H1 (cell line): ENCODE measurements around the gene PSMB3. TPM values are rescaled to one million over a fixed set of nuclear protein-coding genes. Genes with fewer than 3 reads are reported as not detected.

Source experiments
- CTCF ChIA-PET: fragments of 300-600 bp; sonication (Branson Sonifier 250); formaldehyde crosslinking; loops from one replicate; lab custom pipeline; 2021; ENCODE audit not compliant: partially characterized antibody; lab: Charles Lee
- POLR2A ChIA-PET: fragments of 300-600 bp; sonication (Branson Sonifier 250); formaldehyde crosslinking; loops from one replicate; lab custom pipeline; 2021; ENCODE audit warnings: inconsistent platforms; ENCODE audit not compliant: partially characterized antibody; lab: Charles Lee
- DNase-seq, 2 experiments: peaks; one replicate each; pipeline versions ENCODE4 v3.0.0 to v3.0.0-alpha.2; 2010 to 2022; ENCODE audit warnings: low spot score in 2 of 2, low read depth in 1 of 2, mixed read lengths in 1 of 2
- FAIRE-seq: peaks from 2 replicates; lab custom pipeline; 2011; peaks lifted over from hg19 to GRCh38; lab: Jason Lieb, UNC
- H2AFZ ChIP-seq: 2 replicates; pipeline ENCODE4 v1.8.1; 2012; ENCODE audit warnings: low read length, inconsistent platforms
- H2AK5ac ChIP-seq: 2 replicates; pipeline ENCODE4 v1.6.1; 2013; ENCODE audit warnings: low read depth, low read length
- H2BK120ac ChIP-seq: replicated peaks from 2 replicates; pipeline ENCODE3; 2013; ENCODE audit warnings: low read depth, low read length, inconsistent platforms
- H2BK12ac ChIP-seq: 2 replicates; pipeline ENCODE4 v1.6.1; 2013; ENCODE audit warnings: low read depth, low read length
- H2BK15ac ChIP-seq: 2 replicates; pipeline ENCODE4 v1.6.1; 2013; ENCODE audit warnings: low read length
- H2BK20ac ChIP-seq: 2 replicates; pipeline ENCODE4 v1.6.1; 2013; ENCODE audit warnings: low read length
- H2BK5ac ChIP-seq: 2 replicates; pipeline ENCODE4 v1.6.1; 2013; ENCODE audit warnings: low read depth, low read length
- H3K14ac ChIP-seq: 2 replicates; pipeline ENCODE4 v1.6.1; 2013; ENCODE audit warnings: inconsistent platforms; ENCODE audit not compliant: insufficient read length
- H3K18ac ChIP-seq: 2 replicates; pipeline ENCODE4 v1.6.1; 2013; ENCODE audit warnings: low read length; ENCODE audit errors: extremely low read depth
- H3K23ac ChIP-seq: 2 replicates; pipeline ENCODE4 v1.6.1; 2013; ENCODE audit warnings: inconsistent platforms; ENCODE audit not compliant: insufficient read length
- H3K23me2 ChIP-seq: 2 replicates; pipeline ENCODE4 v1.6.1; 2013; ENCODE audit warnings: low read depth, low read length
- H3K27ac ChIP-seq: 2 replicates; pipeline ENCODE4 v1.6.1; 2011; ENCODE audit warnings: low read depth, low read length, inconsistent platforms
- H3K27me3 ChIP-seq, 4 experiments: replicated peaks in 1 of 4; 1 replicate in 1 of 4; 2 replicates in 3 of 4; pipeline versions ENCODE4 v1.6.1 to v1.8.1; 2011 to 2013; ENCODE audit warnings: low read length in 3 of 4, mild to moderate bottlenecking in 3 of 4, inconsistent platforms in 2 of 4, mixed read lengths in 2 of 4, moderate library complexity in 1 of 4; ENCODE audit not compliant: control insufficient read depth in 3 of 4, insufficient read depth in 3 of 4; ENCODE audit errors: extremely low read depth in 1 of 4
- H3K36me3 ChIP-seq, 4 experiments: 2 replicates each; pipeline versions ENCODE4 v1.6.1 to v1.8.1; 2011 to 2013; ENCODE audit warnings: mild to moderate bottlenecking in 4 of 4, low read length in 3 of 4, moderate library complexity in 2 of 4, control low read depth in 1 of 4, inconsistent platforms in 1 of 4; ENCODE audit not compliant: insufficient read depth in 4 of 4, control insufficient read depth in 2 of 4
- H3K4ac ChIP-seq: replicated peaks from 2 replicates; pipeline ENCODE3; 2013; ENCODE audit warnings: low read length, low read depth, mixed read lengths, inconsistent platforms; ENCODE audit not compliant: insufficient read length
- H3K4me1 ChIP-seq, 4 experiments: replicated peaks in 1 of 4; 1 replicate in 1 of 4; 2 replicates in 3 of 4; pipeline versions ENCODE4 v1.6.1 to v1.8.1; 2011 to 2013; ENCODE audit warnings: low read length in 3 of 4, inconsistent platforms in 2 of 4, mixed read lengths in 1 of 4; ENCODE audit not compliant: insufficient read depth in 4 of 4, control insufficient read depth in 3 of 4
- H3K4me2 ChIP-seq, 2 experiments: 2 replicates each; pipeline versions ENCODE4 v1.6.1 to v1.8.1; 2011 to 2013; ENCODE audit warnings: low read depth in 2 of 2, low read length in 2 of 2, control low read depth in 1 of 2, inconsistent platforms in 1 of 2, mild to moderate bottlenecking in 1 of 2; ENCODE audit not compliant: insufficient read depth in 1 of 2
- H3K4me3 ChIP-seq, 4 experiments: fragments of 200-600, 300-600 bp in 1 of 4; sonication (generic), shearing (Covaris generic), sonication (Bioruptor Twin) in 1 of 4; 2 replicates each; pipeline versions ENCODE4 v1.5.1 to v1.8.1; 2011 to 2016; ENCODE audit warnings: low read length in 4 of 4, low read depth in 3 of 4, control low read depth in 2 of 4, inconsistent platforms in 2 of 4, mild to moderate bottlenecking in 2 of 4, mixed read lengths in 1 of 4, moderate library complexity in 1 of 4; ENCODE audit not compliant: insufficient read depth in 2 of 4; ENCODE audit errors: extremely low read depth in 1 of 4
- H3K56ac ChIP-seq: replicated peaks from 2 replicates; pipeline ENCODE3; 2013; ENCODE audit warnings: low read depth, mild to moderate bottlenecking, mixed read lengths, low read length, inconsistent platforms; ENCODE audit not compliant: insufficient read length
- H3K79me1 ChIP-seq: 2 replicates; pipeline ENCODE4 v1.6.1; 2013; ENCODE audit warnings: low read depth, low read length, control low read depth
- H3K79me2 ChIP-seq, 2 experiments: 2 replicates each; pipeline versions ENCODE4 v1.6.1 to v1.8.1; 2012 to 2013; ENCODE audit warnings: low read length in 2 of 2, mild to moderate bottlenecking in 2 of 2, inconsistent platforms in 1 of 2; ENCODE audit not compliant: insufficient read depth in 2 of 2, control insufficient read depth in 1 of 2
- H3K9ac ChIP-seq, 4 experiments: replicated peaks in 1 of 4; 1 replicate in 1 of 4; 2 replicates in 3 of 4; pipeline versions ENCODE4 v1.6.1 to v1.8.1; 2011 to 2013; ENCODE audit warnings: low read depth in 3 of 4, low read length in 3 of 4, control low read depth in 2 of 4, mild to moderate bottlenecking in 2 of 4, moderate library complexity in 2 of 4, inconsistent platforms in 1 of 4; ENCODE audit errors: extremely low read depth in 1 of 4
- H3K9me3 ChIP-seq, 2 experiments: 2 replicates each; pipeline versions ENCODE4 v1.6.1 to v1.8.1; 2012 to 2013; ENCODE audit warnings: mild to moderate bottlenecking in 2 of 2, moderate library complexity in 2 of 2, control low read depth in 1 of 2, inconsistent platforms in 1 of 2, low read depth in 1 of 2, low read length in 1 of 2, mixed read lengths in 1 of 2; ENCODE audit not compliant: insufficient read depth in 2 of 2
- H4K20me1 ChIP-seq, 2 experiments: replicated peaks in 1 of 2; 2 replicates each; pipeline versions ENCODE3 to v1.8.1; 2011 to 2013; ENCODE audit warnings: inconsistent platforms in 2 of 2, low read length in 2 of 2, mild to moderate bottlenecking in 1 of 2; ENCODE audit not compliant: insufficient read depth in 2 of 2, control insufficient read depth in 1 of 2
- H4K5ac ChIP-seq: 2 replicates; pipeline ENCODE4 v1.6.1; 2013; ENCODE audit warnings: low read length, low read depth, mixed read lengths, inconsistent platforms; ENCODE audit not compliant: insufficient read length
- H4K8ac ChIP-seq: 2 replicates; pipeline ENCODE4 v1.8.0; 2013; ENCODE audit warnings: mild to moderate bottlenecking, moderate library complexity, low read length, inconsistent platforms; ENCODE audit not compliant: insufficient read depth; ENCODE audit errors: extremely low read depth
- H4K91ac ChIP-seq: replicated peaks from 2 replicates; pipeline ENCODE3; 2013; ENCODE audit warnings: low read length, mixed read lengths, inconsistent platforms; ENCODE audit not compliant: insufficient read length
- CBX8 ChIP-seq: fragments of 300-800, 300-1000 bp; sonication (generic); IDR thresholded peaks from 2 replicates; pipeline ENCODE4 v1.7.1; 2016; ENCODE audit warnings: low read depth, low read length, borderline replicate concordance
- EGR1 ChIP-seq: IDR thresholded peaks from 2 replicates; pipeline ENCODE4 v1.6.1; 2011; ENCODE audit warnings: low read depth, low read length, borderline replicate concordance
- EZH2 ChIP-seq: fragments of 200-600 bp; sonication (generic); IDR thresholded peaks from 2 replicates; pipeline ENCODE4 v1.7.1; 2012; ENCODE audit warnings: low read depth, mild to moderate bottlenecking, moderate library complexity, low read length, inconsistent platforms; ENCODE audit not compliant: severe bottlenecking
- POU5F1 ChIP-seq: IDR thresholded peaks from 2 replicates; pipeline ENCODE4 v1.6.1; 2011; ENCODE audit warnings: low read depth, mild to moderate bottlenecking, low read length, moderate library complexity
- RNF2 ChIP-seq: fragments of 200-900, 300-1000 bp; sonication (generic); IDR thresholded peaks from 2 replicates; pipeline ENCODE4 v1.7.1; 2016; ENCODE audit warnings: borderline replicate concordance, low read depth, mild to moderate bottlenecking, antibody characterized with exemption, low read length; ENCODE audit not compliant: poor library complexity, severe bottlenecking; ENCODE audit errors: missing control alignments
- SUZ12 ChIP-seq: fragments of 200-600 bp; sonication (generic); IDR thresholded peaks from 2 replicates; pipeline ENCODE4 v1.6.1; 2012; ENCODE audit warnings: mild to moderate bottlenecking, inconsistent platforms, low read length, moderate library complexity, mixed read lengths
- TCF12 ChIP-seq: IDR thresholded peaks from 2 replicates; pipeline ENCODE4 v1.6.1; 2011; ENCODE audit warnings: low read depth, mild to moderate bottlenecking, low read length
- WGBS, 2 experiments: shearing (Covaris generic) in 1 of 2; methylation state at CpG; one replicate each; pipeline versions ENCODE4 v1.1.6 to v1.1.7; 2013 to 2015; ENCODE audit warnings: low lambda C conversion rate in 2 of 2, mixed read lengths in 2 of 2, inconsistent platforms in 1 of 2, low coverage in 1 of 2, missing lambda C conversion rate in 1 of 2; ENCODE audit not compliant: insufficient replicate concordance in 2 of 2, insufficient coverage in 1 of 2, insufficient read length in 1 of 2; ENCODE audit errors: extremely low coverage in 1 of 2, missing lambda C conversion rate in 1 of 2; 5-methylcytosine and 5-hydroxymethylcytosine counted together
- polyA plus RNA-seq, 7 experiments: library from polyadenylated mRNA; depleted of rRNA in 3 of 7; stranded (reverse) in 5 of 7; unstranded in 2 of 7; fragments of >200 nt in 5 of 7; fragments of 200-250 nt in 2 of 7; gene quantifications; 1 replicate in 5 of 7; 2 replicates in 1 of 7; 4 replicates in 1 of 7; pipeline versions ENCODE4 v1.2.1 to v1.2.3, GENCODE V29; 2011 to 2013; ENCODE audit warnings: missing spikeins in 2 of 7, mixed read lengths in 2 of 7
- total RNA-seq: library from RNA; stranded (reverse); fragmentation: NEBNext Ultra II Directional; extraction: Animal tissue kit (Norgen Biotek cat#: 25700); gene quantifications from 2 replicates; pipeline ENCODE4 v1.2.1, GENCODE V29; 2021

PSMB3 gene
- total and polyA plus RNA-seq, 2 of the 8 experiments (the other 6 are each of a cell fraction or from before 2014, with no cell fraction given), result 291 to 914 TPM

GRCh38 chr17:38702916-38703741, 49.4 kb upstream of the PSMB3 start:
- TF ChIP-seq RNF2 (peak; percentile 91), TCF12 (0 out of 2 replicates have a peak, but pooled peaks have one; percentile 26), EGR1 (no peak), EZH2 (peak; percentile 72), SUZ12 (peak; percentile 87), POU5F1 (no peak), CBX8 (peak; percentile 30; the same call in 1 of the 2 replicates)
- Histone ChIP-seq H4K5ac (no peak overlapping the region), H3K23ac (no peak overlapping the region)

More at GRCh38 chr17:38702916-38703741, 49.4 kb upstream of the PSMB3 start:
- WGBS, 2 experiments, result 6% methylated on average over 55 of the region's 55 CpGs; no CpG with 5 or more reads in 1 of the 2 experiments
- 0 out of 2 replicates have a peak overlapping the region, but pooled peaks have one; percentile 4 for H2BK15ac ChIP-seq
- FAIRE-seq (no peak), DNase-seq (no peak)
- H3K4me1 ChIP-seq, result peaks cover 15 to 44% (median 32%) of the 10 kb centered on the region in 4 experiments
- no peak overlapping the region for H3K4ac ChIP-seq
- peak overlapping the region; percentile 75 for H2AK5ac ChIP-seq
- H3K27me3 ChIP-seq, result peaks cover 31 to 84% (median 75%) of the 10 kb centered on the region in 4 experiments
- peak overlapping the region; percentile 78 for H3K18ac ChIP-seq
- peak overlapping the region; percentile 26 to 76 (median 36); a peak in 7 of 8 replicates for H3K4me3 ChIP-seq
- H3K9me3 ChIP-seq, result no peaks in the 10 kb centered on the region
- peaks cover 5 to 18% of the 10 kb centered on the region in 2 experiments for H4K20me1 ChIP-seq
- H2BK20ac ChIP-seq, result peak overlapping the region; percentile 43; the same call in 1 of the 2 replicates
- POLR2A ChIA-PET, result interaction anchor here (0.6 to 4.5 kb wide), 4 partner anchors 12 to 105 kb away, joined by 3 to 38 read pairs (median 6); no protein-coding TSS in a partner anchor
- H3K23me2 ChIP-seq, result peaks cover 28% of the 10 kb centered on the region
- no peak overlapping the region for H3K27ac ChIP-seq
- H2BK12ac ChIP-seq, result peak overlapping the region; percentile 53
- no peaks in the 10 kb centered on the region for H3K36me3 ChIP-seq
- 0 out of 2 replicates have a peak overlapping the region, but pooled peaks have one; percentile 2 for H2BK5ac ChIP-seq
- H2AFZ ChIP-seq, result no peak overlapping the region
- peak overlapping the region; percentile 81 to 92 for H3K4me2 ChIP-seq
- CTCF ChIA-PET, result interaction anchor here (0.6 to 1.5 kb wide), 4 partner anchors 11 to 230 kb away, joined by 3 to 5 read pairs (median 4); no protein-coding TSS in a partner anchor
- no peak overlapping the region for H3K14ac ChIP-seq
- H3K9ac ChIP-seq, result no peak overlapping the region
- H4K91ac ChIP-seq, result no peak overlapping the region
- H3K79me1 ChIP-seq, result no peaks in the 10 kb centered on the region
- no peaks in the 10 kb centered on the region for H3K79me2 ChIP-seq
- H4K8ac ChIP-seq, result peak overlapping the region; percentile 42
- no peak overlapping the region for H3K56ac ChIP-seq
- H2BK120ac ChIP-seq, result no peak overlapping the region
